Spleen (tissue), 7 donors: ENCODE data around the gene KCNAB2.

Experiments
- CTCF ChIP-seq, 11 experiments: fragments of 200-600 bp in 7 of 11; fragments of 450-650 bp in 4 of 11; sonication (generic) in 4 of 11; IDR thresholded peaks in 8 of 11; conservative IDR thresholded peaks in 3 of 11; 1 replicate in 7 of 11; 2 replicates in 4 of 11; pipeline versions ENCODE4 v1.4.0 to v1.8.0; 2016 to 2021; ENCODE audit warnings: antibody characterized with exemption in 11 of 11, inconsistent platforms in 4 of 11, mild to moderate bottlenecking in 1 of 11
- POLR2A ChIP-seq, 3 donors: fragments of 450-650 bp; IDR thresholded peaks; one replicate each; pipeline ENCODE4 v1.5.1; 2017; ENCODE audit warnings: antibody characterized with exemption in 3 of 3, mild to moderate bottlenecking in 1 of 3
- POLR2AphosphoS5 ChIP-seq, 3 donors: sonication (generic); formaldehyde crosslinking; IDR thresholded peaks; one replicate each; pipeline ENCODE4 v1.5.1; 2017; ENCODE audit warnings: antibody characterized with exemption in 3 of 3
- donor health status: DM: no; HTN: no; CAD: no; lungs with moderate emphysema.
- donor health status: DM: no; HTN: no; CAD: no.
- donor health status: DM: no; HTN: no; CAD: no.

- TF ChIP-seq CTCF (IDR thresholded peaks at IDR 0.05 in 8 of 11, conservative IDR thresholded peaks at IDR 0.05 in 3 of 11) (no peak), POLR2AphosphoS5 (IDR thresholded peaks at IDR 0.05) (no peak), POLR2A (IDR thresholded peaks at IDR 0.05) (no peak)
These were observed 41.2 kb downstream of the KCNAB2 start for GRCh38 chr1:6086762-6087376.
